A673 (cell line): ENCODE measurements around the gene PTPN14. TPM values are rescaled to one million over a fixed set of nuclear protein-coding genes. Genes with fewer than 3 reads are reported as not detected.

Experiments used
- BruUV-seq: library from RNA; stranded (reverse); fragments of 400-500 nt; replicated peaks from 2 replicates; lab custom pipeline; 2021; lab: Mats Ljungman, UMichigan
- CTCF ChIA-PET: fragments of 300-600 bp; sonication (Branson Sonifier 250); formaldehyde crosslinking; loops from one replicate; lab custom pipeline; 2022; ENCODE audit warnings: antibody characterized with exemption; lab: Charles Lee
- POLR2A ChIA-PET: fragments of 300-600 bp; sonication (Branson Sonifier 250); formaldehyde crosslinking; loops from one replicate; lab custom pipeline; 2022; ENCODE audit warnings: antibody characterized with exemption; ENCODE audit not compliant: low non-redundant PET; lab: Charles Lee
- DNase-seq: peaks from one replicate; pipeline ENCODE4 v3.0.0-alpha.2; 2015; ENCODE audit warnings: low spot score
- H3K27ac ChIP-seq: fragments of 200-600 bp; sonication (generic); 2 replicates; pipeline ENCODE4 v1.5.1; 2016; ENCODE audit warnings: mixed run types, low read depth, mild to moderate bottlenecking, mixed read lengths, antibody characterized with exemption, low read length; ENCODE audit not compliant: poor library complexity, severe bottlenecking
- H3K27me3 ChIP-seq: fragments of 200-600 bp; sonication (generic); replicated peaks from 2 replicates; pipeline ENCODE4 v1.6.1; 2017; ENCODE audit warnings: mixed run types, low read depth, mild to moderate bottlenecking, mixed read lengths, antibody characterized with exemption, low read length; ENCODE audit not compliant: insufficient read depth, poor library complexity
- H3K36me3 ChIP-seq: fragments of 200-600 bp; sonication (generic); 2 replicates; pipeline ENCODE4 v1.6.1; 2016; ENCODE audit warnings: mixed run types, mild to moderate bottlenecking, mixed read lengths, antibody characterized with exemption, low read length; ENCODE audit not compliant: insufficient read depth, poor library complexity, severe bottlenecking
- H3K4me1 ChIP-seq: fragments of 200-600 bp; sonication (generic); 2 replicates; pipeline ENCODE4 v1.6.1; 2017; ENCODE audit warnings: mixed run types, mild to moderate bottlenecking, mixed read lengths, antibody characterized with exemption, low read length; ENCODE audit not compliant: insufficient read depth, poor library complexity, severe bottlenecking
- H3K4me3 ChIP-seq: fragments of 200-600 bp; sonication (generic); 2 replicates; pipeline ENCODE4 v1.5.1; 2016; ENCODE audit warnings: low read depth, mixed run types, mild to moderate bottlenecking, mixed read lengths, low read length; ENCODE audit not compliant: poor library complexity, severe bottlenecking
- H3K9me3 ChIP-seq: fragments of 200-600 bp; sonication (generic); 2 replicates; pipeline ENCODE4 v1.6.1; 2016; ENCODE audit warnings: mixed run types, low read depth, mild to moderate bottlenecking, mixed read lengths, antibody characterized with exemption, low read length; ENCODE audit not compliant: poor library complexity, severe bottlenecking
- EZH2 ChIP-seq: fragments of 200-600 bp; sonication (generic); IDR thresholded peaks from 2 replicates; pipeline ENCODE4 v1.6.1; 2017; ENCODE audit warnings: borderline replicate concordance, low read depth, mild to moderate bottlenecking, mixed read lengths, antibody characterized with exemption, low read length; ENCODE audit not compliant: poor library complexity, severe bottlenecking
- intact Hi-C: fragments of 100-400 bp; cut with micrococcal nuclease; formaldehyde crosslinking; loops from one replicate; pipeline ENCODE4 v1.10.0; 2022; ENCODE audit not compliant: unreplicated experiment
- total RNA-seq: library from RNA; stranded (reverse); gene quantifications from 2 replicates; pipeline ENCODE4 v1.2.3, GENCODE V29; 2021
- TF ChIP-seq, protein P1 (sequence below): fragments of 300-800, 200-600 bp; sonication (generic); conservative IDR thresholded peaks from 2 replicates; pipeline ENCODE4 v1.5.1; 2017; ENCODE audit warnings: low read depth, mild to moderate bottlenecking, antibody characterized with exemption, low read length, moderate library complexity, mixed read lengths

PTPN14 gene
- total RNA-seq, 1 experiment from 2014 or later: 114 TPM

DNA sequence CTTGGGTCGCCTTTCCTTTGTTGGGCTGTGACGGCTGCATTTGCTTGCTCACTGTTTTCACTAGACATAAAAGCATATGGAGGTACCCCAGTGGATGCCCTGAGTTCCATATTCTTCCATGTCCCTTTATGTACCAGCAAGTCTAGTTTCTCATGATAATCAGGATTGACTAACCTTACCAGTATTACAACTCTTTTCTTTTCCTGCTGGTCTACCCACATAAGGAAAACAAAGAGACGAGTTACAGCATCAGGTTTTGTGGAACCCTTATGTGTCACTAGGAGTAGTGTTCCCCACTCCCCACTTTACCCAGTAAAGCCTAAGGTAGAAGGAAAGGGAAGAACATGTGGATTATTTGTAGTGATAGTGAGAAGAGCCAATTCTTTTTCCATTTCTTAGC lies 35.2 kb upstream of the PTPN14 start:
- no peaks in the 10 kb centered on the region for H3K27me3 ChIP-seq
- no TSS peak for BruUV-seq
- H3K4me1 ChIP-seq: peaks cover 35% of the 10 kb centered on the region
- no peak overlapping the region for H3K27ac ChIP-seq
- no peak overlapping the region for H3K4me3 ChIP-seq
- no peak for TF ChIP-seq EZH2
- TF ChIP-seq, protein P1, sequence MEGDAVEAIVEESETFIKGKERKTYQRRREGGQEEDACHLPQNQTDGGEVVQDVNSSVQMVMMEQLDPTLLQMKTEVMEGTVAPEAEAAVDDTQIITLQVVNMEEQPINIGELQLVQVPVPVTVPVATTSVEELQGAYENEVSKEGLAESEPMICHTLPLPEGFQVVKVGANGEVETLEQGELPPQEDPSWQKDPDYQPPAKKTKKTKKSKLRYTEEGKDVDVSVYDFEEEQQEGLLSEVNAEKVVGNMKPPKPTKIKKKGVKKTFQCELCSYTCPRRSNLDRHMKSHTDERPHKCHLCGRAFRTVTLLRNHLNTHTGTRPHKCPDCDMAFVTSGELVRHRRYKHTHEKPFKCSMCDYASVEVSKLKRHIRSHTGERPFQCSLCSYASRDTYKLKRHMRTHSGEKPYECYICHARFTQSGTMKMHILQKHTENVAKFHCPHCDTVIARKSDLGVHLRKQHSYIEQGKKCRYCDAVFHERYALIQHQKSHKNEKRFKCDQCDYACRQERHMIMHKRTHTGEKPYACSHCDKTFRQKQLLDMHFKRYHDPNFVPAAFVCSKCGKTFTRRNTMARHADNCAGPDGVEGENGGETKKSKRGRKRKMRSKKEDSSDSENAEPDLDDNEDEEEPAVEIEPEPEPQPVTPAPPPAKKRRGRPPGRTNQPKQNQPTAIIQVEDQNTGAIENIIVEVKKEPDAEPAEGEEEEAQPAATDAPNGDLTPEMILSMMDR: no peak
- POLR2A ChIA-PET: no interaction called here
- CTCF ChIA-PET: interaction anchor here (1.1 to 4.0 kb wide), 2 partner anchors 198 to 254 kb away, joined by 4 to 62 read pairs; no protein-coding TSS in a partner anchor
- H3K9me3 ChIP-seq: no peaks in the 10 kb centered on the region
- no peak for DNase-seq
- intact Hi-C loops: loop anchor here (5.0 kb wide), 2 partner anchors 324 to 374 kb away; no protein-coding TSS in a partner anchor
- H3K36me3 ChIP-seq: no peaks in the 10 kb centered on the region

DNA sequence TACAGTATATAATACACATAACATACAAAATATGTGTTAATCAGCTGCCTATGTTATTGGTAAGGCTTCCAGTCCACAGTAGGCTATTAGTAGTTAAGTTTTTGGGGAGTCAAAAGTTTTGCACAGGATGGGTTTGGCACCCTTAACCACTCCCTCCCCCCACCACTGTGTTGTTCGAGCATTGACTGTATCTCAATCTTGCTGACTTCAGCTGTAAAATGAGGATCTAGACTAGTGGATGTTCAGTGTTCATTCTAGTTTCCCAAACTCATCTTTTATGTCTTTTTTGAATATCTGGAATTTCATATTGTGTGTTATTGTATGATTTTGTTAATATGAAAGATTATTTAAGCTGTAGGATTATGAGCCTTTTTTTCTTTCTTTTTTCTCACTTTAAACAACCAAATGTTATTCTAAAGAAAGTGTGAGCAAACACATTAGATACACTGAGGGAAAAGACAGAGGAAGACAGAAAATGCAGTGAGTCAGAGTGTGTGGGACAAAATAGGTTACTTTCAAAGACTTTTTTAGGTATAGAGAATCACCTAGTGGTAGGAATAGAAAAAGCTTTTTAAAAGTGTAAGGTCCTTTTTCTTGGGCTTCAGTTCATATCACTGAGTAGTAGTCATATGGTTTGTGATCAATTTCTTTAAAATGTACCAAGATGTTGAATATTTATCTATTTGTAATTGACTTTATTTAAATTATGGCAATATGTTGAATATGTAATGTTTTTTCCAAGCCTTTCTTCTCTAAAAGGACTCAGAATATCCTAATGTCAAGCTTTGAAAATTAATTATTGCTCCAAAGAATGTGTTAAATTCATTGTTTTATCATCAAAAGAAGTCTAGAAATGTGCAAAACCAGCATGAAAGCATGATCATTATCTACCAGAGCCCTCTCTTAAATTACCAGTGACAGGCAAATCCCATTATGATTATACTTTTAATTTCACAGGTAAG lies 33.7 kb upstream of the PTPN14 start:
- CTCF ChIA-PET: interaction anchor here (0.7 to 4.0 kb wide), 5 partner anchors 34 to 252 kb away, joined by 3 to 62 read pairs (median 6); partner anchors contain the start of gene PTPN14
- peak; percentile 80 for DNase-seq
- Histone ChIP-seq H3K27me3 (no peaks in the 10 kb centered on the region), H3K9me3 (no peaks in the 10 kb centered on the region), H3K4me3 (no peak overlapping the region), H3K4me1 (peaks cover 43% of the 10 kb centered on the region), H3K36me3 (no peaks in the 10 kb centered on the region), H3K27ac (peak overlapping the region; percentile 42)
- intact Hi-C loops: loop anchor here (1.0 to 5.0 kb wide), 5 partner anchors 183 to 373 kb away; no protein-coding TSS in a partner anchor
- POLR2A ChIA-PET: no interaction called here
- BruUV-seq: no TSS peak
- TF ChIP-seq EZH2: no peak
- TF ChIP-seq, protein P1: peak; percentile 82

DNA sequence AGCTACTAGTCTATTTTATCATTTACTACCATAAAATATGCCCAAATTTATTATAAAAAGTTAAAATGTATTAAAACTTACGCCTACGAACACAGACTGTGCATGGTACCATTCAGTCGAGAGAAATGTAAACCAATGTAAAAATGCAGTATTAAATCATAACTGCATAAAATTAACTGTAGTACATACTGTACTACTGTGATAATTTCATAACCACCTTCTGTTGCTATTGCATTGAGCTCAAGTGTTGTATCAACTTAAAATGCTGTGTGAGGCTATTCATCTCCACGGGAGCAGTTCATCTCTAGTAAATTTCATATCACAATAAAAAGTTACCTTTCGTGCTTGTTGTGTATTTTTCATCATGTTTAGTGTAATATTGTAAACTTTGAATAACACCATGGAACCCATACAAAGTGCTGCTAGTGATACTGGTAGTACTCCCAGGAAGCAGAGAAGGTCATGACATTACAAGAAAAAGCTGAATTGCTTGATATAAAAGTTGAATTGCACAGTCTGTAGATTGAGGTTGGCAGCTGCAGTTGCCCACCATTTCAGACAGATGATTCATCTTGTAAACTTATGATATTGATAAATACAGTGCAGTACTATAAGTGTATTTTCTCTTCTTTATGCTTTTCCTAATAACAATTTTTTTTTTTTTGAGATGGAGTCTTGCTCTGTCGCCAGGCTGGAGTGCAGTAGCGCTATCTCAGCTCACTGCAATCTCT lies 32.6 kb upstream of the PTPN14 start:
- no peaks in the 10 kb centered on the region for H3K27me3 ChIP-seq
- no peaks in the 10 kb centered on the region for H3K9me3 ChIP-seq
- BruUV-seq: no TSS peak
- no peaks in the 10 kb centered on the region for H3K36me3 ChIP-seq
- ChIA-PET POLR2A (interaction anchor here (0.9 kb wide), 1 partner anchor 126 kb away, joined by 7 read pairs; no protein-coding TSS in a partner anchor), CTCF (interaction anchor here (1.2 to 4.0 kb wide), 2 partner anchors 33 to 251 kb away, joined by 6 to 62 read pairs; partner anchors contain the start of gene PTPN14)
- no peak overlapping the region for H3K4me3 ChIP-seq
- H3K4me1 ChIP-seq: peaks cover 47% of the 10 kb centered on the region
- no peak for DNase-seq
- TF ChIP-seq, protein P1: no peak
- TF ChIP-seq EZH2: no peak
- peak overlapping the region; percentile 42 for H3K27ac ChIP-seq
- intact Hi-C loops: loop anchor here (2.0 to 5.0 kb wide), 2 partner anchors 182 to 195 kb away; no protein-coding TSS in a partner anchor
